ENCODE data around the gene LRIG2.

The LRIG2 gene

GRCh38 chr1:113170519-113170918, 97.5 kb downstream of the LRIG2 start:
- DNase-seq (ENCODE audit: low read depth), result no peak

DNA sequence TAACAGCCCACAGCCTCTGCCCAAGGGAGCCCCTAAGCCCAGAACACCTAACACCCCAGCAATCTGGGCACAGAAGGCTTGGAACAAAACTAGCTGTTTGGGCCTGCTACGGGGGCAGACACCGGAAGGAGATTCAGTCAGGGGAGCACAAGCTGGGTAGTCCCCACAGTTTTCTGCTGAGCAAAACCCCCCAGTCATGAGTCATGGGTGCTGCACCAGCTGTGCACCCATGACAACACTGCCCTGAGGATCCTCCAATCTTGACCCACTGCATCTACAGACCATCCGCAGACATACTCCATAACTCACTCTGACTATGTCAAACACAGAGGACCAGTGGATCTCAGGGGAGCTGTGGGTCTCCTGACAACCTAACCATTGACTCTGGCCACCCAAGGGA, 105.1 kb downstream of the LRIG2 start:
- DNase-seq (ENCODE audit: low read depth), result no peak

DNA sequence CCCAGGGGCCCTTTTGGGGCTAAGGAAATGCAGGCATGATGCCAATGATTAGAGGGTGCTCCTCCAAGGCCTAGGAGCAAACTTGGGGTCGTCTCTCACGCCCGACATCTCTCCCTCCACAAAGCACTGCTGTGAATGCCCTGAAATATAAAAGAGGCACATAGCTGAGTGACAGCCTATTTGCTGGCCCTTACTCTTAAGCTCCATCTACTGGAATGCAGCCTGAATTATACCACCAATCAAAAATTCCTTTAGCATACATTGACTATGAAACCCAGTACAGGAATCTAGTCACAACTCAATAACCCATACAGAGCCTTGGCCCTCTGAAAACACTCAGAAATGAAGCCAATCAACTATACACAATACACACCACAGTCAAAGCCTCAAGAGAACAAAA, 105.5 kb downstream of the LRIG2 start:
- no peak for DNase-seq (ENCODE audit: low read depth)
